ENCODE data around the gene S100A5. TPM values are rescaled to one million over a fixed set of nuclear protein-coding genes. Genes with fewer than 3 reads are reported as not detected.

S100A5 gene, protein sequence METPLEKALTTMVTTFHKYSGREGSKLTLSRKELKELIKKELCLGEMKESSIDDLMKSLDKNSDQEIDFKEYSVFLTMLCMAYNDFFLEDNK
- total RNA-seq: not detected in 2 replicates

DNA sequence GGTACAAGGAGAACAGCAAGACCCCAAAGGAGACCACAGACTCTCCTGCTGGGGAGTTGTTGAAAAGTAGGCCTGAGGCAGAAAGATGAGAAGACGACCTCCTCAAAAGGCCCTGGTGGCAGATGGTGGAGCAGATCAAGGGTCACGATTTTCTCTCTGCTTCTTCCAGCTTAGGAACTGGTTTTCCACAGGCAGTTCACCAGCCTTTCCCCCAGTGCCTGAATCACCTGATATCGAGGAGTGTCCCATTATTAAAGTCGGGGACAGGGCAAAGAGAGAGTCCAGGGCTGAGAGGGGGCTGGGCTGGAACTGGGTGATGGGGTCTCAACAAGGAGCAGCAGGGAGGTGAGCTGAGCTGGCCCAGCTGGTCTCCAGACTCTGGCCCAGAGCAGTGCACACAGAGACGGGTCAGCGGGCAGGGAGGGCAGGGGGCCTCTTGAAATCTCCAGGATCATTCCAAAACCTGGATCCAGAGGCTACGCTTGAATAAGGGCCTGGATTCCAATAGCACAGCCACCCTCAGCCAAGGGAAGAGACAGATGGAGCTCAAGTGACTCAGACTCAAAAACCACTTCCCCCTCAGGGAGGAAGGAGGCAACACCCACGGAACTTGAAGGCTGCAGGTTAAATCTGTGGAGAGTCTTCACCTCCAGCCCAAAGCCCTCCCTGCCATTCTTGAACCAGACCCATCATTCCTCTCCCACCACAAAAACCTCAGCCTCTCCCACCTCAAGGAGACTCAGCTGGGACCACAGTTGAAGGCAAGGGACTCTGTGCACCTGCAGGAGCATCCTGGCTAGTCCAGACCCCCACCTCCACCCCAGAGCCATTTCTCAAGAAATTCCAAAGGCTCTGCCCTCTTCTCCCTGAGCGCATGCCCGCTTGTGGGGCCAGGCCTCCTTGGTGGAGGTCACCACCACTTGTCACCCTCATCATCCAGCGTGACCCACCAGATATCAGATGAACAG, at the start of gene S100A5:
Gene S100A5 (minus strand): TSS at position 541 of the 968 bp plus-strand sequence. CDS start 743 bp downstream, outside the sequence.

DNA sequence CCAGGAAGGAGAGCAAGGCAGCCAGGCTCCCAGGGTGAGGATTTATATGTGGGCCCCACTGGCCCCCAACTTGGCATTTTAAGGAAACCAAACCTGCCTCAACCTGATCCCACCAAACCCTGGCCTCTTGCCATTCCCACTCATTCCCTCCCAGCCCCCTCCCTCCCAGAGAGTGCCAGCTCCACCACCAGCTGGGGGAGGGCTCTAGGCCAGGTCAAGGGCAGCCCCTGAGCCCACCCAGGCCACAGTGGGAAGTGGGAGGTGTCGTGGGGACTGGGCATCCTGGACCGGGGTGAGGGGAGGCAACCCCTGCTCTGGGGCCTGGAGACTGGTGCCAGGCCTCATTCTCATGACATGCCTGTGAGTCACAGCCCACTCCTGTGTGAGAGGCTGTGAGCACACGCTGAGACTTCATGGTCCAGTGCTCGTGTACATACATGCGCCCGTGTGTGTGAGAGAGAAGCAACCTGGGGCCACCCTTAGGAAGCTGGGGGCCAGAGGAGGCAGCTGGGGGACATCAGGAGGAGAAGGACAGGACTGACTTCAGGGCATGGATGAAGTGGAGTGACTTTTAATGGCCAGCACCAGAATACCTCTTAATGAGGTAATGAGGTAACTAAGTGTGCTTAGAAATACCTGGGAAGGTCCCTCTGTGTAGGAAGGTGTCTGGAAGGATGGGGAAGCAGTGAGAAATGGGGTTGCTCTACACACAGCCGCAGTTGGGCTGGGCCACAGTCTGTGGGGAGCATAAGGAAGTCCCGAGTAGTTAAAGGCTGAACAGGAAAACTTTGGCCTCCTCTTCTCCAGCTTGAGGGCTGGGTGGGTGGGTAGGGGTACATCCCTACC, 25.0 kb upstream of the S100A5 start, which contains the start of gene S100A2:
Gene S100A2 (minus strand): TSS at position 316 of the 846 bp plus-strand sequence. CDS start 1,967 bp downstream, outside the sequence.

DNA sequence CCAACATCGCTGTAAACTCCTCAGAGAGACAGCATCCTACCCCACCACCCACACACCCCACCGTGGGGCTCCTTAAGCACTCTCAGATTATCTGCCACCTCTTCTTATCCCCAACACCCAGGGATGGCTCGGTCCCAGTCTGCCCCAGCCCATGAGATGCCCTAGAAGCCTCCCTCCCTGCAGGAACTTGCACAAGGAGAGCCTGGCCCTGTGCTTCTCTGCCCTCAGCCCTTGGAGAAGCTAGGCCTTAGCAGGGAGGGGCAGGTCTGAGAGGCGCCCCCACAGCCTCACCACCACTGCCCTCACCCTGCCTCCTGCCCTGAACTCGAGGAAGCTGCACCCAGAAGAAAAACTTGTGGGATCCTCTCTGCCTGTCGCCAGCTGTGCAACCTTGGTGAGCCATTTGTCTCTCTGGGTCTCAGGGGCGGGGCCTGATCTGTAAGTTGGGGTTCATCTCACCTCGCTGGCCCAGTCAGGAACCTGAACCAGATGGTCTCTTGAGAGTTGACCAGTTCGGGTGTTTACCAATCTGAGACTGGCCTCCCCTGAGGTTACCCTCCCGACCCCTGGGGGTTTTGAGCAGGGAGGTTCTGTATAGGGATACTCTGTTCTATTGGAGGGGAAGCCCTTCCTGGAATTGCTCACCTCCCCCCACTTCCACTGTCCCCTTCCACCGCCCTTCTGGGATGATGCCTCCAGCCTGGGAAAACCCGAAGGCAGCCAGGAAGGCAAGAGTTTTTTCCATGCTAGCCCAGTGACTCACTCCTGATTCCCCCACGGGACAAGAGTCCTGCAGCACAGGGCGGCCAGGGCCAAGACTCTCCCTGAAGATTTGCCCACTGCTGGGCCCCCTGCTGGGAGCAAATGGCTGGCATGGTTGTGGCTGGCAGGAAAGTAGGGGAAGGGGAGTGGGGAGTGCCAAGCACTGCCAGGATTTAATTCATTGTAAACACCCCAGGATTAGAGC, 8.3 kb upstream of the S100A5 start, which contains the start of gene S100A3:
Gene S100A3 (minus strand): TSS at position 537 of the 967 bp plus-strand sequence. CDS start 773 bp downstream, outside the sequence.

DNA sequence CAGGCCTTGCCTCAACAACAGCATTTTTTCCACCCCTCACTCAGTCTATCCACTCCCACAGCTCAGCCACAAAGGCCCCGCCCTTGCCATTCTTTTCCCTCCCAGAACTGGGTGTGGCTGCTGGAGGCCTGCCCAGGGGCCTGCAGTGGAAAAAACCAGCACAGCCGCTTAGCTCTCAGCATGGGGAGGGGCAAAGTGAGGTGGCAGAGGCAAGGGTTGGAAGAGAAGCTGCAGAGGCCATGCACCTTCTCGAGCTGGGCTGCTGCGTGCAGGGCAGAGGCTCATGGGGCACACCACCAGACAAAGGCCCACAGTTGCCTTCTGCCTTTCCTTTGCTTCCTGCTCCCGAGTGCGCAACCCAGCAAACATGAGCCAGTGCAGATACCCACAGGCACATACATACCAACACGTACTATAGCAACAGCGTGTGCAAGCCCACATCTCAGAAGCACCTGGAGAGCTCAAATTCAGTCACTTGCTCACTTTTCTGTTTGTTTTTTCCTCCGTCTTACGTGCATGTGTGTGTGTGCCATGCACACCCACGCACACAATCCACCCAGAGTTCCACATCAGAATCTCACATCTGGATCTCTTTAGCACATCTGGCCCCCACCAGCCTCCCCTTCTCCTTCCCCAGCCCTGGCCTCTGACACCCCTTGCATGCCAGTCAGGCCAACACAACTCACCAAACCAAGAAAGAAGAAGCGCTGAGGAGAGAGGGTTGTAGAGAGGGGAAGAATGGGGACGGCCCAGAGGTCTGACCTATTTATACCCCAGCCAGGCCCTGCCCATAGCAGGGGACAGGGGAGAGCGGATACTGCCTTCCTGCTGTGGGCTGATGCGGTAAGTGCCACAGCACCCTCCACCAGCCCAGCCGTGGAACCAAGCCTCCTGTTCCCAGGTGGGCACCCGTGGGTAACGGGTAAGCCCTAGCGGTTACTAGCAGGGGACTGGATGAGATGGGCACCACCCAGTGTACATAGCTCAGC, 4.6 kb upstream of the S100A5 start, which contains the start of gene S100A4:
Gene S100A4 (minus strand): TSS at position 740 of the 989 bp plus-strand sequence. CDS start 1,012 bp downstream, outside the sequence.

DNA sequence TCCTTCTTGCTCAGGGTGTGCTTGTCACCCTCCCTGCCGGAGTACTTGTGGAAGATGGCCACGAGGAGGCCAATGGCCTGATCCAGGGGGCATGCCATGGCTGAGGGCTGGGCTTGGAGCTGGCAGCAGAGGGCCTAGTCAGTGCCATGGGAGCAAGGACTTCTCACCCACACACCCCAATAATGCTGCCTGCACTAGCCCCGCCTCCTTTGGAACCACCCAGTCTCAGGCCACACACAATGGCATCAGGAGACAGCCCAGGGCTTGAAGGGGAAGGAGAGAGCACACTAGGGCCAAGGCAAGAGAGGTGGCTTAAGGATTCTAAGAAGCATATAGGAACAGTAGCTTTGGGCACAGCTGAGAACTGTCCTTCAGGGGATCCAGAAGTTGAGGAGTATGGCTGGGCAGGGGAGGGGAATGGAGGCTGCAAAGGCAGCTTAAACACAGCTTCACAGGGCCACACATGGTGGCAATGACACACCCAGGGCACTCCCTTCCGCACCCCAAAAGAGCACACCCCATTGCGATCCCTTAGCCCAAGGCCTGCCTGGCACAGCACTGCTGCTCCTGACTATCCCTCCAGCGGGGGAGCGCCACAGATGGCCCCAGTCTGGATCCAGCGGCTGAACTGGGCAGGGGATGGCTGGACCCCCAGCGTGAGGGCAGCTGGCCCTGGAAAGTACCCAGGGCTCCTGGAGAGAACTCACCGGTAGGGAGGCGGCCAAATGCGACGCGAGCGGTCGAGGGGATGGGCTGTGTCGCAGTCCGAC, 5.3 kb downstream of the S100A5 start, which contains the start of gene S100A6:
Gene S100A6 (minus strand): TSS at position 750 of the 770 bp plus-strand sequence. CDS start 652 bp downstream, at position 98.

Other genes starting within 250 kb of the S100A5 start
- not detected in 2 replicates for gene PGLYRP3, start 228.0 kb downstream of the S100A5 start, total RNA-seq
- not detected in 2 replicates for gene PGLYRP4, start 192.1 kb downstream of the S100A5 start, total RNA-seq
- gene S100A9, start 183.1 kb downstream of the S100A5 start, total RNA-seq: not detected in 2 replicates
- not detected in 2 replicates for gene S100A12, start 165.3 kb downstream of the S100A5 start, total RNA-seq
- gene S100A8, start 149.9 kb downstream of the S100A5 start, total RNA-seq: not detected in 2 replicates
- gene S100A7A, start 124.4 kb downstream of the S100A5 start, total RNA-seq: not detected in 2 replicates
- gene S100A7, start 80.3 kb downstream of the S100A5 start, total RNA-seq: not detected in 2 replicates
- 557 and 593 TPM in 2 replicates for gene S100A6, start 4.9 kb downstream of the S100A5 start, total RNA-seq
- 1.2 and 2.1 TPM in 2 replicates for gene S100A4, start 4.9 kb upstream of the S100A5 start, total RNA-seq
- 0.53 and 0.79 TPM in 2 replicates for gene S100A3, start 8.3 kb upstream of the S100A5 start, total RNA-seq
- 2.4 and 3.1 TPM in 2 replicates for gene S100A2, start 24.9 kb upstream of the S100A5 start, total RNA-seq
- gene S100A16, start 72.2 kb upstream of the S100A5 start, total RNA-seq: 530 TPM in 2 replicates
- gene S100A14, start 75.4 kb upstream of the S100A5 start, total RNA-seq: not detected in 2 replicates
- gene S100A13, start 86.6 kb upstream of the S100A5 start, total RNA-seq: 96.9 and 122 TPM in 2 replicates
- gene S100A1, start 87.5 kb upstream of the S100A5 start, total RNA-seq: not detected in 2 replicates
- gene CHTOP, start 93.1 kb upstream of the S100A5 start, total RNA-seq: 44.3 and 46.4 TPM in 2 replicates
- 42.9 and 46.0 TPM in 2 replicates for gene SNAPIN, start 117.8 kb upstream of the S100A5 start, total RNA-seq
- 321 and 376 TPM in 2 replicates for gene ILF2, start 130.1 kb upstream of the S100A5 start, total RNA-seq
- gene NPR1, start 137.8 kb upstream of the S100A5 start, total RNA-seq: 3.7 and 7.8 TPM in 2 replicates
- 49.9 and 55.4 TPM in 2 replicates for gene INTS3, start 187.1 kb upstream of the S100A5 start, total RNA-seq
- 14.9 and 19.1 TPM in 2 replicates for gene SLC27A3, start 234.5 kb upstream of the S100A5 start, total RNA-seq